Kidney (tissue), 14 donors: Measurements from ENCODE around the gene KRT24. TPM values are rescaled to one million over a fixed set of nuclear protein-coding genes. Genes with fewer than 3 reads are reported as not detected.

Experiments used
- DNase-seq, 5 donors: peaks; one replicate each; pipeline ENCODE4 v3.0.0-alpha.2; 2013 to 2020
- FAIRE-seq: peaks from 2 replicates; lab custom pipeline; 2012; peaks lifted over from hg19 to GRCh38; lab: Jason Lieb, UNC
- H3K27ac ChIP-seq, 2 donors: one replicate each; pipeline ENCODE4 v1.7.0; 2013; ENCODE audit warnings: low read depth in 2 of 2, low read length in 2 of 2, inconsistent platforms in 1 of 2
- H3K27me3 ChIP-seq: one replicate; pipeline ENCODE4 v1.7.1; 2013; ENCODE audit warnings: low read length, inconsistent platforms; ENCODE audit not compliant: control insufficient read depth, insufficient read depth
- H3K36me3 ChIP-seq, 3 donors: one replicate each; pipeline versions ENCODE4 v1.7.0 to v1.7.1; 2013; ENCODE audit warnings: low read length in 3 of 3, control low read depth in 1 of 3, inconsistent platforms in 1 of 3; ENCODE audit not compliant: insufficient read depth in 3 of 3, control insufficient read depth in 2 of 3
- H3K4me1 ChIP-seq, 3 donors: one replicate each; pipeline versions ENCODE4 v1.7.0 to v1.7.1; 2013; ENCODE audit warnings: low read length in 3 of 3, inconsistent platforms in 1 of 3, low read depth in 1 of 3; ENCODE audit not compliant: control insufficient read depth in 2 of 3, insufficient read depth in 2 of 3
- H3K4me3 ChIP-seq, 3 donors: one replicate each; pipeline versions ENCODE4 v1.7.0 to v1.8.1; 2013; ENCODE audit warnings: low read length in 3 of 3, control low read depth in 1 of 3, inconsistent platforms in 1 of 3
- H3K9ac ChIP-seq, 3 donors: one replicate each; pipeline versions ENCODE4 v1.7.0 to v1.7.1; 2013; ENCODE audit warnings: low read length in 3 of 3, control low read depth in 1 of 3, inconsistent platforms in 1 of 3
- H3K9me3 ChIP-seq, 3 donors: one replicate each; pipeline versions ENCODE4 v1.7.0 to v1.7.1; 2013; ENCODE audit warnings: low read length in 3 of 3, control low read depth in 1 of 3, inconsistent platforms in 1 of 3; ENCODE audit not compliant: control insufficient read depth in 2 of 3, insufficient read depth in 1 of 3
- intact Hi-C: fragments of 100-400 bp; cut with DNase I; formaldehyde crosslinking; loops from one replicate; pipeline ENCODE4 v1.11.1; 2022
- polyA plus RNA-seq: library from polyadenylated mRNA; stranded (reverse); fragments of 350-450 nt; fragmentation: Illumina TruSeq; extraction: RNeasy Lipid Tissue Mini Kit (QIAGEN cat#74804); gene quantifications from one replicate; pipeline ENCODE4 v1.2.3, GENCODE V29; 2014; ENCODE audit warnings: low read depth, low replicate concordance; ENCODE audit not compliant: insufficient read depth
- total RNA-seq: library from RNA; stranded (reverse); fragmentation: NEBNext Ultra II Directional; extraction: Animal tissue kit (Norgen Biotek cat#: 25700); gene quantifications from one replicate; pipeline ENCODE4 v1.2.1, GENCODE V29; 2021
- TF ChIP-seq, protein P1 (sequence below): IDR thresholded peaks from 3 replicates; pipeline ENCODE4 v1.5.1; 2012; ENCODE audit warnings: mild to moderate bottlenecking, moderate library complexity, borderline replicate concordance; ENCODE audit not compliant: insufficient read depth; ENCODE audit errors: extremely low read depth
- donor health status: control.
- donor health status: control.
- donor health status: control.
- donor health status: control.
- donor health status: control.
- donor health status: DM: yes; HTN: yes; CAD: no.
- donor health status: Normal renal cell carcinoma (clear cell type).

The KRT24 gene
- total and polyA plus RNA-seq, 2 donors from 2014 or later: 0.31 TPM; not detected in 1

- H3K36me3 ChIP-seq: no peaks in the 10 kb centered on the region
- peaks cover 0 to 19% (median 5%) of the 10 kb centered on the region in 3 donors for H3K4me1 ChIP-seq
- TF ChIP-seq, protein P1, sequence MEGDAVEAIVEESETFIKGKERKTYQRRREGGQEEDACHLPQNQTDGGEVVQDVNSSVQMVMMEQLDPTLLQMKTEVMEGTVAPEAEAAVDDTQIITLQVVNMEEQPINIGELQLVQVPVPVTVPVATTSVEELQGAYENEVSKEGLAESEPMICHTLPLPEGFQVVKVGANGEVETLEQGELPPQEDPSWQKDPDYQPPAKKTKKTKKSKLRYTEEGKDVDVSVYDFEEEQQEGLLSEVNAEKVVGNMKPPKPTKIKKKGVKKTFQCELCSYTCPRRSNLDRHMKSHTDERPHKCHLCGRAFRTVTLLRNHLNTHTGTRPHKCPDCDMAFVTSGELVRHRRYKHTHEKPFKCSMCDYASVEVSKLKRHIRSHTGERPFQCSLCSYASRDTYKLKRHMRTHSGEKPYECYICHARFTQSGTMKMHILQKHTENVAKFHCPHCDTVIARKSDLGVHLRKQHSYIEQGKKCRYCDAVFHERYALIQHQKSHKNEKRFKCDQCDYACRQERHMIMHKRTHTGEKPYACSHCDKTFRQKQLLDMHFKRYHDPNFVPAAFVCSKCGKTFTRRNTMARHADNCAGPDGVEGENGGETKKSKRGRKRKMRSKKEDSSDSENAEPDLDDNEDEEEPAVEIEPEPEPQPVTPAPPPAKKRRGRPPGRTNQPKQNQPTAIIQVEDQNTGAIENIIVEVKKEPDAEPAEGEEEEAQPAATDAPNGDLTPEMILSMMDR: no peak
- no peaks in the 10 kb centered on the region for H3K9me3 ChIP-seq
- FAIRE-seq (no peak), DNase-seq (no peak)
- H3K27me3 ChIP-seq: no peaks in the 10 kb centered on the region
- no peak overlapping the region for H3K9ac ChIP-seq
- H3K27ac ChIP-seq: no peak overlapping the region
- no peak overlapping the region for H3K4me3 ChIP-seq
- intact Hi-C loops: no loop called here
Observed at GRCh38 chr17:40699853-40700252, 3.7 kb downstream of the KRT24 start.

DNA sequence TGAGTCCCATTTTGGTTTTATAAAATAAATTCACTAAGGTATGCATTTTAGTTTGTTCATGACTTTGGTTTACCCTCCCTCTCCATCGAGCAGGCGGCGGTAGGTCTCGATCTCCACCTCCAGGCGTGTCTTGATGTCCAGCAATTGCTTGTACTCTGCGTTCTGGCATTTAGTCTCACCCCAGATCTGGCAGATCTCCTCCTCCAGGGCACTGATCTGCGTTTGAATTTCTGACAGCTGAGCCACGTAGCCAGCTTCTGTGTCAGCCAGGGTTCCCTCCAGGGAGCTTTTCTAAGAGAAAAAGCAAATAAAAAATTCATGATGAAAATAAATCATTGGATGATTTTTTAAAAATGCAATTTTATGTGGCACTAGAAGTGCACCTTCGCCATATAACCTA, 4.2 kb downstream of the KRT24 start:
- Histone ChIP-seq H3K36me3 (no peaks in the 10 kb centered on the region), H3K4me3 (no peak overlapping the region), H3K9ac (no peak overlapping the region), H3K27ac (no peak overlapping the region), H3K27me3 (no peaks in the 10 kb centered on the region), H3K4me1 (peaks cover 0 to 19% (median 5%) of the 10 kb centered on the region in 3 donors), H3K9me3 (no peaks in the 10 kb centered on the region)
- intact Hi-C loops: no loop called here
- TF ChIP-seq, protein P1: no peak
- DNase-seq: no peak
- no peak for FAIRE-seq

DNA sequence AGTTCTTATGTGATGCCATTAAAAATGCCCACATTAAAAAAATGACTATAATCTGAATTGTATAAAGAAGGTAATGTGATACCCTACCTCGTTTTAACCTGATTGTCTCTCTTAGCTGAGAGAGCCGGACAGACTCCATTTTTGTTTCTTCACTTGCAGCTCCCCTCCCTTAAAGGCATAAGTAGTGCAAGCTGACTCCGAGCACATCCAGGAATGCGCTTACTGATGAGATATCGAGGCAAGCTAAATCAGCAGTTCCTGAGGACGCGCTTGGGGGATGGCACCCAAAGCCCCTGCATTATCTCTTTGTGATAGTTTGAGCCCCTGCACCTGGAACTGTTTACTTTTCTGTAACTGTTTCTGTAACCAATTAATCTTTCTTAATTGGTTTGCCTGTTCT, 6.3 kb downstream of the KRT24 start:
- TF ChIP-seq, protein P1: no peak
- H3K9ac ChIP-seq: no peak overlapping the region
- DNase-seq (peak in 3 of 5 donors; percentile 36 to 57 (median 52)), FAIRE-seq (no peak)
- H3K27me3 ChIP-seq: no peaks in the 10 kb centered on the region
- H3K27ac ChIP-seq: no peak overlapping the region
- H3K4me1 ChIP-seq: peaks cover 0 to 19% (median 5%) of the 10 kb centered on the region in 3 donors
- H3K36me3 ChIP-seq: no peaks in the 10 kb centered on the region
- intact Hi-C loops: no loop called here
- H3K9me3 ChIP-seq: no peaks in the 10 kb centered on the region
- no peak overlapping the region for H3K4me3 ChIP-seq

- Histone ChIP-seq H3K27me3 (no peaks in the 10 kb centered on the region), H3K4me1 (peaks cover 0 to 19% (median 5%) of the 10 kb centered on the region in 3 donors), H3K36me3 (no peaks in the 10 kb centered on the region), H3K27ac (peak overlapping the region; percentile 29 to 33), H3K9ac (no peak overlapping the region), H3K9me3 (no peaks in the 10 kb centered on the region), H3K4me3 (peak overlapping the region in 1 of 3 donors; percentile 9)
- intact Hi-C loops: no loop called here
- FAIRE-seq (no peak), DNase-seq (no peak)
- TF ChIP-seq, protein P1: no peak
Observed at GRCh38 chr17:40696651-40697072, 6.9 kb downstream of the KRT24 start.
